CD4-positive, alpha-beta T cell treated with Interleukin-2 at 100 ng/mL for 4 hours (primary cell): ENCODE results near the gene RPLP2.

Experiments
- DNase-seq: peaks from one replicate; pipeline ENCODE4 v3.0.0-alpha.2; 2020; ENCODE audit warnings: low spot score

RPLP2 gene

GRCh38 chr11:791658-792534, 17.9 kb upstream of the RPLP2 start:
- no peak for DNase-seq

- no peak for DNase-seq
Measured at GRCh38 chr11:792535-792821, 17.3 kb upstream of the RPLP2 start.

- no peak for DNase-seq
Measured at GRCh38 chr11:792873-793272, 16.9 kb upstream of the RPLP2 start.

- no peak for DNase-seq
Measured at GRCh38 chr11:793556-793955, 16.2 kb upstream of the RPLP2 start.

GRCh38 chr11:794013-794765, 15.6 kb upstream of the RPLP2 start:
- no peak for DNase-seq

- no peak for DNase-seq
Measured at GRCh38 chr11:794766-795633, 14.8 kb upstream of the RPLP2 start.

- peak; percentile 81 for DNase-seq
Measured at GRCh38 chr11:795634-796564, 13.9 kb upstream of the RPLP2 start.

GRCh38 chr11:796565-797295, 13.0 kb upstream of the RPLP2 start:
- no peak for DNase-seq

- DNase-seq: peak; percentile 83
Measured at GRCh38 chr11:797296-798092, 12.3 kb upstream of the RPLP2 start.

GRCh38 chr11:798093-798713, 11.6 kb upstream of the RPLP2 start, which contains the start of gene SLC25A22:
Gene SLC25A22 (minus strand): TSS chr11:798281. CDS start chr11:795006, 3,275 bp downstream.
- peak; percentile 81 for DNase-seq

- DNase-seq: no peak
Measured at GRCh38 chr11:799641-800316, 10.0 kb upstream of the RPLP2 start.

GRCh38 chr11:800473-800872, 9.3 kb upstream of the RPLP2 start:
- no peak for DNase-seq

- DNase-seq: no peak
Measured at GRCh38 chr11:801097-801780, 8.5 kb upstream of the RPLP2 start.

- no peak for DNase-seq
Measured at GRCh38 chr11:802018-802617, 7.6 kb upstream of the RPLP2 start.

- DNase-seq: no peak
Measured at GRCh38 chr11:802693-803466, 6.9 kb upstream of the RPLP2 start.

- DNase-seq: no peak
Measured at GRCh38 chr11:803467-803742, 6.4 kb upstream of the RPLP2 start.
